ENCODE data around the gene PIGW.

Gene PIGW

GRCh38 chr17:36512641-36513040 is 22.1 kb upstream of the PIGW start:
- Histone ChIP-seq H2AFZ (ENCODE audit: insufficient read depth, low read length, poor library complexity) (no peak overlapping the region), H4K8ac (ENCODE audit: low read depth, low read length) (no peak overlapping the region), H3K23ac (ENCODE audit: low read length) (no peak overlapping the region), H3K79me2 (ENCODE audit: control insufficient read depth, insufficient read depth, low read length, poor library complexity) (no peaks in the 10 kb centered on the region), H3K4ac (ENCODE audit: low read depth, low read length) (no peak overlapping the region), H3K4me2 (ENCODE audit: low read length) (no peak overlapping the region), H3K18ac (ENCODE audit: low read length) (no peak overlapping the region), H3K4me3 (ENCODE audit: low read depth, low read length) (no peak overlapping the region), H3K27ac (ENCODE audit: low read depth, low read length) (no peak overlapping the region), H3K9me3 (ENCODE audit: insufficient read depth, low read depth, low read length) (peaks cover 4% of the 10 kb centered on the region), H2BK12ac (ENCODE audit: low read length) (no peak overlapping the region), H4K12ac (ENCODE audit: low read depth, low read length) (no peak overlapping the region), H3K9ac (ENCODE audit: low read length) (no peak overlapping the region), H3K79me1 (ENCODE audit: low read length) (no peaks in the 10 kb centered on the region), H2AK5ac (ENCODE audit: low read length) (no peak overlapping the region), H3K27me3 (ENCODE audit: insufficient read depth, low read length) (no peaks in the 10 kb centered on the region), H3K36me3 (ENCODE audit: control insufficient read depth in 1 of 2, insufficient read depth in 2 of 2, low read length in 2 of 2) (peaks cover 63 to 74% of the 10 kb centered on the region in 2 experiments), H2BK5ac (ENCODE audit: low read depth, low read length, poor library complexity) (no peak overlapping the region), H2BK120ac (ENCODE audit: insufficient read depth, low read length, poor library complexity) (no peak overlapping the region), H3K4me1 (ENCODE audit: control insufficient read depth in 1 of 2, insufficient read depth in 2 of 2, low read length in 2 of 2) (no peaks in the 10 kb centered on the region), H3K14ac (ENCODE audit: low read length) (no peak overlapping the region), H4K91ac (ENCODE audit: low read depth, low read length) (no peak overlapping the region)
- DNase-seq: no peak
- no CpG with 5 or more reads among the region's 5 CpGs for WGBS (ENCODE audit: extremely low coverage, insufficient coverage, insufficient read length)

- no peak overlapping the region for H3K4me2 ChIP-seq (ENCODE audit: low read length)
These were observed 19.9 kb upstream of the PIGW start for GRCh38 chr17:36514856-36515255.

GRCh38 chr17:36515837-36516236 is 18.9 kb upstream of the PIGW start:
- Histone ChIP-seq H4K91ac (ENCODE audit: low read depth, low read length) (no peak overlapping the region), H4K12ac (ENCODE audit: low read depth, low read length) (no peak overlapping the region), H2AK5ac (ENCODE audit: low read length) (no peak overlapping the region), H2BK120ac (ENCODE audit: insufficient read depth, low read length, poor library complexity) (no peak overlapping the region), H3K79me2 (ENCODE audit: control insufficient read depth, insufficient read depth, low read length, poor library complexity) (no peaks in the 10 kb centered on the region), H3K27ac (ENCODE audit: low read depth, low read length) (no peak overlapping the region), H3K14ac (ENCODE audit: low read length) (no peak overlapping the region), H3K9ac (ENCODE audit: low read length) (no peak overlapping the region), H3K9me3 (ENCODE audit: insufficient read depth, low read depth, low read length) (no peaks in the 10 kb centered on the region), H3K4me2 (ENCODE audit: low read length) (no peak overlapping the region), H2BK5ac (ENCODE audit: low read depth, low read length, poor library complexity) (no peak overlapping the region), H3K79me1 (ENCODE audit: low read length) (no peaks in the 10 kb centered on the region), H3K4ac (ENCODE audit: low read depth, low read length) (no peak overlapping the region), H3K4me1 (ENCODE audit: control insufficient read depth in 1 of 2, insufficient read depth in 2 of 2, low read length in 2 of 2) (no peaks in the 10 kb centered on the region), H2BK12ac (ENCODE audit: low read length) (no peak overlapping the region), H3K4me3 (ENCODE audit: low read depth, low read length) (no peak overlapping the region), H3K27me3 (ENCODE audit: insufficient read depth, low read length) (no peaks in the 10 kb centered on the region), H4K8ac (ENCODE audit: low read depth, low read length) (no peak overlapping the region), H3K36me3 (ENCODE audit: control insufficient read depth in 1 of 2, insufficient read depth in 2 of 2, low read length in 2 of 2) (peaks cover 37 to 49% of the 10 kb centered on the region in 2 experiments), H3K23ac (ENCODE audit: low read length) (no peak overlapping the region), H3K18ac (ENCODE audit: low read length) (no peak overlapping the region), H2AFZ (ENCODE audit: insufficient read depth, low read length, poor library complexity) (no peak overlapping the region)
- no CpG with 5 or more reads among the region's 4 CpGs for WGBS (ENCODE audit: extremely low coverage, insufficient coverage, insufficient read length)
- no peak for DNase-seq

More at GRCh38 chr17:36514856-36515255, 19.9 kb upstream of the PIGW start:
- H3K27ac ChIP-seq (ENCODE audit: low read depth, low read length): no peak overlapping the region
- H3K79me1 ChIP-seq (ENCODE audit: low read length): no peaks in the 10 kb centered on the region
- no peak overlapping the region for H3K23ac ChIP-seq (ENCODE audit: low read length)
- H4K91ac ChIP-seq (ENCODE audit: low read depth, low read length): no peak overlapping the region
- no peak overlapping the region for H3K18ac ChIP-seq (ENCODE audit: low read length)
- DNase-seq: no peak
- no peak overlapping the region for H4K12ac ChIP-seq (ENCODE audit: low read depth, low read length)
- no peak overlapping the region for H2AK5ac ChIP-seq (ENCODE audit: low read length)
- WGBS (ENCODE audit: extremely low coverage, insufficient coverage, insufficient read length): no CpG with 5 or more reads among the region's 3 CpGs
- H2BK12ac ChIP-seq (ENCODE audit: low read length): no peak overlapping the region
- peaks cover 4% of the 10 kb centered on the region for H3K9me3 ChIP-seq (ENCODE audit: insufficient read depth, low read depth, low read length)
- H4K8ac ChIP-seq (ENCODE audit: low read depth, low read length): no peak overlapping the region
- H3K27me3 ChIP-seq (ENCODE audit: insufficient read depth, low read length): no peaks in the 10 kb centered on the region
- H3K4ac ChIP-seq (ENCODE audit: low read depth, low read length): no peak overlapping the region
- no peaks in the 10 kb centered on the region for H3K79me2 ChIP-seq (ENCODE audit: control insufficient read depth, insufficient read depth, low read length, poor library complexity)
- H2BK120ac ChIP-seq (ENCODE audit: insufficient read depth, low read length, poor library complexity): no peak overlapping the region
- H3K4me3 ChIP-seq (ENCODE audit: low read depth, low read length): no peak overlapping the region
- H3K9ac ChIP-seq (ENCODE audit: low read length): no peak overlapping the region
- no peak overlapping the region for H3K14ac ChIP-seq (ENCODE audit: low read length)
- H3K4me1 ChIP-seq (ENCODE audit: control insufficient read depth in 1 of 2, insufficient read depth in 2 of 2, low read length in 2 of 2): no peaks in the 10 kb centered on the region
- no peak overlapping the region for H2AFZ ChIP-seq (ENCODE audit: insufficient read depth, low read length, poor library complexity)
- H2BK5ac ChIP-seq (ENCODE audit: low read depth, low read length, poor library complexity): no peak overlapping the region
- H3K36me3 ChIP-seq (ENCODE audit: control insufficient read depth in 1 of 2, insufficient read depth in 2 of 2, low read length in 2 of 2): peaks cover 47 to 59% of the 10 kb centered on the region in 2 experiments

GRCh38 chr17:36523113-36523512 is 11.7 kb upstream of the PIGW start:
- H2BK12ac ChIP-seq (ENCODE audit: low read length): no peak overlapping the region
- H3K79me2 ChIP-seq (ENCODE audit: control insufficient read depth, insufficient read depth, low read length, poor library complexity): no peaks in the 10 kb centered on the region
- H3K36me3 ChIP-seq (ENCODE audit: control insufficient read depth in 1 of 2, insufficient read depth in 2 of 2, low read length in 2 of 2): peaks cover 38% of the 10 kb centered on the region in 2 experiments
- no peaks in the 10 kb centered on the region for H3K4me1 ChIP-seq (ENCODE audit: control insufficient read depth in 1 of 2, insufficient read depth in 2 of 2, low read length in 2 of 2)
- no peak overlapping the region for H3K27ac ChIP-seq (ENCODE audit: low read depth, low read length)
- H3K4me3 ChIP-seq (ENCODE audit: low read depth, low read length): no peak overlapping the region
- H3K79me1 ChIP-seq (ENCODE audit: low read length): no peaks in the 10 kb centered on the region
- no peak overlapping the region for H2AK5ac ChIP-seq (ENCODE audit: low read length)
- H2AFZ ChIP-seq (ENCODE audit: insufficient read depth, low read length, poor library complexity): no peak overlapping the region
- H3K27me3 ChIP-seq (ENCODE audit: insufficient read depth, low read length): no peaks in the 10 kb centered on the region
- no peak for DNase-seq
- no peak overlapping the region for H4K91ac ChIP-seq (ENCODE audit: low read depth, low read length)
- H2BK5ac ChIP-seq (ENCODE audit: low read depth, low read length, poor library complexity): no peak overlapping the region
- H2BK120ac ChIP-seq (ENCODE audit: insufficient read depth, low read length, poor library complexity): no peak overlapping the region
- H3K9me3 ChIP-seq (ENCODE audit: insufficient read depth, low read depth, low read length): no peaks in the 10 kb centered on the region
- H3K4ac ChIP-seq (ENCODE audit: low read depth, low read length): no peak overlapping the region
- H3K9ac ChIP-seq (ENCODE audit: low read length): no peak overlapping the region
- WGBS (ENCODE audit: extremely low coverage, insufficient coverage, insufficient read length): no CpG with 5 or more reads among the region's 2 CpGs
- H4K12ac ChIP-seq (ENCODE audit: low read depth, low read length): no peak overlapping the region
- H4K8ac ChIP-seq (ENCODE audit: low read depth, low read length): no peak overlapping the region
- H3K4me2 ChIP-seq (ENCODE audit: low read length): no peak overlapping the region
- no peak overlapping the region for H3K18ac ChIP-seq (ENCODE audit: low read length)
- no peak overlapping the region for H3K23ac ChIP-seq (ENCODE audit: low read length)
- H3K14ac ChIP-seq (ENCODE audit: low read length): no peak overlapping the region
